Epithelial cell of esophagus (primary cell): ENCODE measurements around the gene MSANTD1.

ENCODE experiments used
- DNase-seq: peaks from one replicate; pipeline ENCODE4 v3.0.0; 2010; ENCODE audit warnings: low read depth
- H3K4me3 ChIP-seq: 2 replicates; pipeline ENCODE4 v1.5.1; 2011; ENCODE audit warnings: mild to moderate bottlenecking, low read length, control low read depth
- TF ChIP-seq, protein P1 (sequence below): IDR thresholded peaks from 2 replicates; pipeline ENCODE4 v1.5.1; 2011; ENCODE audit warnings: low read depth, mild to moderate bottlenecking, low read length, control low read depth, inconsistent platforms; ENCODE audit not compliant: insufficient read depth; ENCODE audit errors: missing control alignments

MSANTD1 gene

DNA sequence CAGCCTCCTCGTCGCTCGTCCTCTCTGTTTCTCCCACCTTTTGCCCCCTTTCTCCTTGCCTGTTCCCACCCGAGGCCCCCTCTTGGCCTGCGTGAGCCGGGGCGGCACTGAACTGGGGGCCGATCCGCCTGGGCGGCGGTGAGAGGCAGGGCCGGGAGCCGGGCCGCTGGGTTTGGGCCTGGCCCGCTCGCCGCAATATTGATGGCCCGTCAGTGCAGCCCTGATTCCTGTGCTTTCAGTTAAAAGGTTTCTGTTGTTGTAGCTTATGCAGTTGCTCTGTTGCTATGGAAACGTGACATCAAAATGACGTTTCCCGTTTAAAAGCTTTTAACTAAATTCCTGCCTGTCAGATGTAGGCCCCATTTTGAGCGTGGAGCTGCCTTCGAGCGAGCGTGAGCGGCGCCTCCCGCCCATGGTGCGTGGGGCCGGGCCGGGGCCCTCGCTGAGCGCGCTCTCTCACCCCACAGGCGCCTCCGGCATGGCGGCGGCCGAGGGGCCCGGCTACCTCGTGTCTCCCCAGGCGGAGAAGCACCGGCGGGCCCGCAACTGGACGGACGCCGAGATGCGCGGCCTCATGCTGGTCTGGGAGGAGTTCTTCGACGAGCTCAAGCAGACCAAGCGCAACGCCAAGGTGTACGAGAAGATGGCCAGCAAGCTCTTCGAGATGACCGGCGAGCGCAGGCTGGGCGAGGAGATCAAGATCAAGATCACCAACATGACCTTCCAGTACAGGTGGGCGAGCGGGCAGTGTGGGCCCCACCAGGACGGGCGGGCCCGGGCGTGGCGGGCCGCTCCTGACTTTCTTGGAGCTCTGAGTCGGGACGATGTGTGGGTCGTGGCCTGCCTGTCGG, at the start of gene MSANTD1:
Gene MSANTD1, plus strand, starts transcription at position 349 of the 851 bp plus-strand sequence. Its CDS starts 64 bp downstream, at position 413.
- no peak within 1 kb of the TSS for H3K4me3 ChIP-seq
- DNase-seq, result no peak
- TF ChIP-seq, protein P1, sequence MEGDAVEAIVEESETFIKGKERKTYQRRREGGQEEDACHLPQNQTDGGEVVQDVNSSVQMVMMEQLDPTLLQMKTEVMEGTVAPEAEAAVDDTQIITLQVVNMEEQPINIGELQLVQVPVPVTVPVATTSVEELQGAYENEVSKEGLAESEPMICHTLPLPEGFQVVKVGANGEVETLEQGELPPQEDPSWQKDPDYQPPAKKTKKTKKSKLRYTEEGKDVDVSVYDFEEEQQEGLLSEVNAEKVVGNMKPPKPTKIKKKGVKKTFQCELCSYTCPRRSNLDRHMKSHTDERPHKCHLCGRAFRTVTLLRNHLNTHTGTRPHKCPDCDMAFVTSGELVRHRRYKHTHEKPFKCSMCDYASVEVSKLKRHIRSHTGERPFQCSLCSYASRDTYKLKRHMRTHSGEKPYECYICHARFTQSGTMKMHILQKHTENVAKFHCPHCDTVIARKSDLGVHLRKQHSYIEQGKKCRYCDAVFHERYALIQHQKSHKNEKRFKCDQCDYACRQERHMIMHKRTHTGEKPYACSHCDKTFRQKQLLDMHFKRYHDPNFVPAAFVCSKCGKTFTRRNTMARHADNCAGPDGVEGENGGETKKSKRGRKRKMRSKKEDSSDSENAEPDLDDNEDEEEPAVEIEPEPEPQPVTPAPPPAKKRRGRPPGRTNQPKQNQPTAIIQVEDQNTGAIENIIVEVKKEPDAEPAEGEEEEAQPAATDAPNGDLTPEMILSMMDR, result no peak

DNA sequence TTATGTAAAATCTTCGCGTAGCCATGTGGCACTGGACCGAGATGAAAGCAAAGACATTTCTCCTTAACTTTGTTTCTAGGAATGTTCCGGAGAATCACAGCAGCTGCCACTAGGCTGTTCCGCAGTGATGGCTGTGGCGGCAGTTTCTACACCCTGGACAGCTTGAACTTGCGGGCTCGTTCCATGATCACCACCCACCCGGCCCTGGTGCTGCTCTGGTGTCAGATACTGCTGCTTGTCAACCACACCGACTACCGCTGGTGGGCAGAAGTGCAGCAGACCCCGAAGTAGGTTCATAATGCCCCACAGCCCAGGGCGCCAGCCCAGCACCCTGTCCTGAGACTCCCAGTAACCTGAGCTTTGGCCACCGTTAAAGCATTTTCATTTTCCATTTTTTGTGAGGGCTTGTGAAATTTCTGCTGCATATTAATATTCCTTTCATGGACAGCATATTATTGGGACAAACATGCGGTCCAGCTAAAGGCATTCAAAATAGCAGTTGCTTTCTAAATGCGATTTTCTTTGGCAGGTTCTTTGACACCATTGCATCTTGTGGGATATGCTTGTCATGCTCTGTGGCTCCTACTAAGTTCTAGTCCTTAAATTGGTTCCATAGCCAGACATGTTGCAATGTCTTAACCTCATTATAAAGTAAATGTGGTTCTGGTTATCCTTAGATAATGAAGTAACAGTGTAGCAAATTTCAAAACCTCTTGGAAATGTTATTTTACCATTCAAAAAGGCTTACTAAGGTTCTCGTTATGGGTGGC, 49.1 kb upstream of the MSANTD1 start:
- DNase-seq, result no peak
- TF ChIP-seq, protein P1, result no peak
- H3K4me3 ChIP-seq, result no peak overlapping the region

DNA sequence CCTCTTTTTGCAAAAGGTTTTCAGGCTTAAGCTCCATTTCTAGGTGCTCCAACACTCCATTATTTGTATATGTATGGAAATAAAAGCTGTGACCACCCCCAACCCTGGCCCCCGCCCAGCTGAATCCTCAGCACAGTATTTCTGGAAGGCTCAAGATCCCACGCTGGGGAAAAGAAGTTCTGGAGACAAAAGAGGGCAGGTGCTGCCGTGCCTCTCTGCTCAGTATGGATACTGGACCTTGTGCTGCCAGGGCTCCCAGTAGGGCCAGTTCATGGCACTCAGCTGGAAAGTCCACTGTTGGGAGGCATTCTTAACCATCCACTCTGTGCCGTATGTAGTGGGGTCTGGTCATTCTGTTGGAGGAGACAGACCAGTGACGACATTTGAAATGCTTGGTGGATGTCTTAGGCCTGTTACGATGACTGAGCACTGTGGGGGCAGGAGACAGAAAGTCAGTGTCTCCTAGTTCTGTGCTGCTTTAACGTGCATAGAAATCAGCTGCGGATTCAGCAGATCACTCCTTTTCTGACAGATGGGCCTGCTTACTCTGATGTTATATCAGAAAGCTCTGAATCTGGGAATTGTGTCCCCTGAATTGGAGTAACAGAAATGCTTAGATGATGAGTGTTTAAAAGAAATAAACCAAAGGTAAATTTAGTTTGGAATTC, 48.4 kb upstream of the MSANTD1 start:
- no peak overlapping the region for H3K4me3 ChIP-seq
- TF ChIP-seq, protein P1, result no peak
- DNase-seq, result no peak

DNA sequence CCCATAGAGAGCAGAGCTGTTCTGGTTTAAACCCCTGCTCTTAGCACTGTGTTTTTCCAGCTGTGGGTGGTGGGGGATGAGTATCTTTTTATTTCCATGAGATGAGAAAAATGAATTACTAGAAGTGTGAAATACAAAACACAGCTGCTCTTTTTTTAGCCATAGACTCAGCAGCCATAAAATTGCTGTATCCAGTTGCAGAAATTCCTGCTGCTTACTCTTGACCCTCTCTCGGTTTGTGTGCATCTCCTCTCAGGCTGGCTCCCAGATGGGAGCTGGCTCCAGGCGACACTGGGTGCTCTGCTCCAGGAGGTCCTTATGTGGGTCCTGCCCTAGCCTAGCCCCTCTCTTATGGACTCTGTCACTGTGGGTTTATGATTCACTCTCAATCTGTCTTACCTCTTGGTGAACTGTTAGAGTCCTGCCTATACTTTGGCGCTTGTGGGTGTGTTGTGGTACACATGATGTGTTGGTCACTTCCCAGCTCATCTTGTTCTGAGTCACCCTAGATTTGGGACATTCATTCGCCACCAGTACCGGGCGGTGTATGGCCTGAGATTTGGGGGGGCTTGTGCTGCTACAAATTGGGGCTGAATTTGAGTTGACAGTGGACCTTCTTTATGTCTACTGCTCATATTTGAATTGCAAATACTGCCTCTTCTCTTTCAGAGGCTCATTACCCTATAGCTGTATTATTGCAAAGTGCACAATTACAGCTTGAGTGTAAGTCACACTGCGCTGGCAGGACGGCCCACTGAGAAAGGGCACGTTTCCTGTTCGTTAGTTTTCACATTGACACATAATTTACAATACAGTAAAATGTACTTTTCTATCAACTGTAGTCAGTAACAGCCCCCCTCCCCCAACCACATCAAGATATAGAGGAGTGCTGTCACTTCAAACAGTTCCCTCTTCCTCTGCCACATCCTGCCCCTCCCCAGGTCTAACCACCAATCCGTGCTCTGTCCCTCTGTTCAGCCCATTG, 46.9 kb upstream of the MSANTD1 start:
- DNase-seq, result no peak
- TF ChIP-seq, protein P1, result no peak
- no peak overlapping the region for H3K4me3 ChIP-seq

DNA sequence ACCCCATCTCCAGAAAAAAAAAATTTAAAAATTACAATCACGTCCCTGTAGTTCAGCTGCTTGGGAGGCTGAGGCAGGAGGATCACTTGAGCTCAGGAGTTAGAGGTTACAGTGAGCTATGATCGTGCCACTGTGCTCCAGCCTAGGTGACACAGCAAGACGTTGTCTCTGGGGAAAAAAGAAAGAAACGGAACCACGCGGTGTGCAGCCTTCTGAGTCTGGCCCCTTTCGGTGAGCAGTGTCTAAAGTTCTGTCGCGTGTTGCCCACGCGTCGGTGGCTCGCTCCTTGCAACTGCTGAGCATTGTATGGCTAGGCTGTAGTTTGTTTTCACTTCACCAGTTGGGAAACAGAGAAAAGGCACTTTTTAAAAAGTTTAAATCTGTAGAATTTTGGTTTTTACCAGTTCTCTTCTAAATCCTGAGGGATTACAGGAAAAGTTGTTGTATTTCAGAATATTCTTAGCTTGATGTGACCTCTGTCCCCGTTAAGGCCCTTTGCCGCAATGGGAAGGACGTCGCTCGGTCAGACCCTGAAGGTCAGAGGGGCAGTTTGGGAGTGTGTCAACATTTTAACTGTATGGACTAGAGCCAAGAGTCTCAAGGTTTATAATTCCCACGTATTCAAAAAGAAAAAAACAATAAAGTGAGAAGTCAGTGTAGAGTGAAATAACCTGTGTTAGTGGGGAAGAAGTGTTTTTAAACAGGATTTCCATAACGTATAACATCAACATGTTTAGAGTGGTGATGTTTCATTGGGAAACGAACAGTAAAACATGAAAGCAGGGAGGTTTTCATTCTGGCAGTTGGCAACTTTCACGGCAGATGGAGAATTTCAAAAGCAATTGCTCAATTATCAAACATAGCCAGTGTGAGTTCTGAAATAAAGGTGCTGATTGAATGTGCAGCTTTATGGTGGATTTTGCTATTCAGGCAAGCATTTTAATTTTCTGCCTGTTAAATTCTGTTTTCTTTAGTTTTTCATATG, 45.8 kb upstream of the MSANTD1 start:
- DNase-seq, result no peak
- H3K4me3 ChIP-seq, result no peak overlapping the region

More for the DNA sequence above, 45.8 kb upstream of the MSANTD1 start:
- TF ChIP-seq, protein P1, result no peak
